ENCODE data around the gene MED19.
A peak's percentile ranks its signal among the peaks of the same experiment; 100 is the strongest.
"Not testable (repeated sequence)": the region's sequence is repeated elsewhere in the genome, so short reads cannot be mapped to it uniquely, and the experiment has no call there.

MED19 gene

DNA sequence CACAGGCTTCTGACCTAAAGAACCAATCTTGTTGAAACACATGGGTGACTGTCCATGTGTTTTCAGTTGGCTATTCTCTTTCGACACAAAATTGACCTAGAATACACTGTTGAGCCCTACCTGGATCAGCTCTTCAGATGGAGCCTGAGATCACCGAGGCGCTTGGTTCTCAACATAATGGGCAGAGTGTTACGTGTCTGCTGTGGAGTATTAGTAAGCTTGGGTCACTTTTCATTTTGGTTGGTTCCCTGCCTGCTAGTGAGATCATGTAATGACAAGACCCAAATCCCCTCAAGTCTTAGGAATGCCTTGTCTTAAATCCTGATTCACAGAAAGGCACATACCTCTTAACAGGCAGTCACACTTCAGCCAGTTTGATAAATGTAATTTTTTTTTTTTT, 8.7 kb downstream of the MED19 start:
- DNase-seq, result no peak

DNA sequence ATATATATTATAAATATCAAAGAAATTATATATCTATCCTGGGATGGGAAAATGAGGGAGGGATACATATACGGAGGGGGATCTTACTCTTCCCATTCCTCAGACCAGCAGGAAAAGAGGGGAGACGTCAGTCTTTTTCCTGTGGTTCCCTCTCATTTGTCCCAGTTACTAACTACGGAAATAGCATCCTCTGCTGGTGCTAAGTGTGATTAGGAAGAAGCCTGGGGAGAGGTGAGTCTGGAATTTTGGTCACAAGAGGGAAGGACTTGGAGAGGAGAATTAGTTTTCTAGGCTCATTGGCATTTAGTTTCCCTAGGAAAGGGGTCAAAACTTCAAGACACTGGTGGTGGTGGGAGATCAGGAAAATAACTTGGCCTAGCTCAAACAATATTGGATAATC, 11.6 kb downstream of the MED19 start:
- DNase-seq, result no peak

DNA sequence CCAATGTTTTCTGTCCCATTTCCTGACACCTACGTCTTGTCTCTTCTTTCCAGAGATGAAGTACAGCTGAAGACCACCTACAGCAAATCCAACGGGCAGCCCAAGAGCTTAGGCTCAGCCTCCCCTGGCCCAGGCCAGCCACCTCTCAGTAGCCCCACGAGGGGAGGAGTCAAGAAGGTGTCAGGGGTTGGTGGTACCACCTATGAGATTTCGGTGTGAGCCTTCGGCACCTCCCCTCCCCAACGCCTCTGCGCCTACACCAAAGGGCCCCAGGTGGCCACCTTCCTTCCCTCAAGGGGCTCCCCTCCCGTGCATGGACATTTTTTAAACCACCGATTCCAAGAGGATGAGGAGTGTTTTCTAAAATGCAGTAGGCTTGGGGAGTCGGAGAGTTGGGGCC, 12.2 kb downstream of the MED19 start:
- no peak for DNase-seq

DNA sequence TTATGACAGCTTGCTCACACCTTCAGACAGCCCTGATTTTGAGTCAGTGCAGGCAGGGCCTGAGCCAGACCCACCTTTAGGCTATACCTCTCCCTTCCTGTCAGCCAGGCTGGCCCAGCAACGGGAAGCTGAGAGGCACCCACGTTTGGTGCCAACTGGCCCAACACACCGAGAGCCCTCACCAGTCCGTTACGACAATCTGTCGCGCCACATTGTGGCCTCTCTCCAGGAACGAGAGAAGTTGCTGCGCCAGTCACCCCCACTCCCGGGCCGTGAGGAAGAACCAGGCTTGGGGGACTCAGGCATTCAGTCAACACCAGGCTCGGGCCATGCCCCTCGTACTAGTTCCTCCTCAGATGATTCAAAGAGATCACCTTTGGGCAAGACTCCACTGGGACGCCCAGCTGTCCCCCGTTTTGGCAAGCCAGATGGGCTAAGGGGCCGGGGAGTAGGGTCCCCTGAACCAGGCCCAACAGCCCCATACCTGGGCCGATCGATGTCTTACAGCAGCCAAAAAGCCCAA, 13.1 kb downstream of the MED19 start:
- DNase-seq, result no peak

DNA sequence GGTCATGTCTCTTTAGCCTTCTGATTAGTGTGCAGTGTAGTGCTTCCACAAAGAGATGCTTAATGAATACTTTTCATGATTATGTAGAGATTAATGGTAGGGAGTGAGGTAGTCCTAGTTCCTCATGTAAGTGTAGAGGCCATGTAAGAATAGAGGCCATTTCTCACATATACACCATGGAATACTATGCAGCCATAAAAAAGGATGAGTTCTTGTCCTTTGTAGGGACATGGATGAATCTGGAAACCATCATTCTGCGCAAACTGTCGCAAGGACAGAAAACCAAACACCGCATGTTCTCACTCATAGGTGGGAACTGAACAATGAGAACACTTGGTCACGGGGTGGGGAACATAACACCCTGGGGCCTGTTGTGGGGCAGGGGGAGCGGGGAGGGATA, 21.5 kb downstream of the MED19 start:
- not testable (repeated sequence) for DNase-seq

DNA sequence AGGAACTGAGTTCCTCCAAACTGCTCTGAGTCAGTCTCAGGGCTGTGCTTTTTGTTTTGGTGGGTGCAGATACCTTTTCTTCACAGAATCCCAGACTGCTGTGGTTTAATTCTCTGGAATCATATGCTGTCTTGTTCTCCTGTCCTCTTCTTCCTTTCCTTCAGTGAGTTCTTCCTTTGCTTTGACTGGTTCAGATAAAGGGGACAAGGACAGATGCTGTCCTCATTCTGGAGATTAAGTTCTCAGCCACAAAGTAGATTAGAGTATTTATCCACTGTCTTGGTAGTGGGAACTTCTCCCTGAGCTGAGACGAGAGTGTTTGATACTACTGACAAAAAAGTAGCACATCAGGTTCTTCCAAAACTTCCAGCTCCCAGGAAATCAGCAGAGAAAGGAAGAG, 30.8 kb downstream of the MED19 start:
- DNase-seq, result no peak

DNA sequence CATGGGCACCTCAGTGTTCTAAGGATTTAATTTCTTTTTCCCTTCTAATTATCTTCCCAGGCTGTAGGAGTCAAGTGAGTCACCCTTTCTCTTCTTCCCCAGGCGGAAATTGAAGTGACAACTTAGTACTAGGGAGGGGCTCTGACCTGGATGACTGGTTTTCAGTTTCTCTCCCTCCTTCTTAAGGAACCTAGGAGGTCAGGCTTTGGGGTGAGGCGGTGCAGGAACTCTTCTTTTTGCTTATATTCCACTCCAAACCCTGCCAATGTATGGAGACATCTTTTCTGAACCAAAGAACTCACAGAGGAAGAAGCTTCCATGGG, 31.5 kb downstream of the MED19 start:
- DNase-seq, result no peak

DNA sequence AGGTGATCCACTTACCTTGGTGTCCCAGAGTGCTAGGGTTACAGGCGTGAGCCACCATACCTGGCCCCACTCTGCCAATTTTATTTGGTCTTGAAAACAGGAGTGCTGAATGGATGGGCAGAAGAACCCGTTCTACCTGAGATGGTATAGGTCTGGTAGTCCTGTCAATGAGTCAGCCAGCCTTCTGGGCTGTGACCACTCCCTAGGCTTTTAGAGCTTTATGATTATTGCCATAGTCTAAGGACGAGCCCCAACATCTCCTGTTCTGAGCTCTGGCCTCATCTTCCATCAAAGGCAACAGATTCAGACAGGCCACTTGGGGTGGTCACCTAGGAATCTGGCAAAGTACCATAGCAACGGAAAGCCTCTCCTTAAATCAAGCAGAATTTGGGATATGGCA, 32.6 kb downstream of the MED19 start:
- no peak for DNase-seq

DNA sequence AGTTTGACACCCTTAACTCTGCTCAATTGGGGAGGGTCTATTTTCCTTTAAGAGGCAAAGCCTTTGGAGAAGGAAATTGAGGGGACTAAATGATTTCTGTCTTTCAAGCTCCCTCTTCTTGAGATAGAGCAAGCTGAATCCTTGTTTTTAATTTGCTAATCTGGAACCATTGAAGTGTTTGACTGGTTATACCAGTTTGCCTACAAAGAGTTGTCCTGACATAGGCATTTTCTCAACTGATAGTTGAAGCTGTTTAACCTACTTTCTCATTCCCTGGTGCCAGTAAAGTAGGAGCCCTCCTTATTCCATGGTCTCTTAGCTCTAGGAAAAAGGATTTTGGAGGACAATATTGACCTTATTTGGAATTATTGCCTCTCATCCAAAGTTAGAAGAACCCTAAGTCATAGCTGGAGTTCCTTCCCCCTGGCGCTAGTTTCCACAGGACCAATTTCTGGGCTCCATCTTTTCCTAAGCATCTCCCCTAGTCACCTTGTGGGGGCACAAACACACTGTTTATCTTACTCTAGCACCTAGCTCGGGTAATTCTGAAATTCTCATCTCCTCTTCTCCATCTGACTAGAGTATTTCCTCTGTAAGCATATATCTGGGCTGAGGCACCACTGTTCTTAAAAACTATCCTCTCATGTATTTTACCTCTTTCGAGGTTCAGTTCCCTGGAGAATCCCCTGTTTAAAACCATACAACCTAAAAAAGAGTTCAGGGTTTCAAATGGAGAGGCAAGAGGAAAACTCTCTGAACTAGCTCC, 36.7 kb downstream of the MED19 start:
- DNase-seq, result no peak

DNA sequence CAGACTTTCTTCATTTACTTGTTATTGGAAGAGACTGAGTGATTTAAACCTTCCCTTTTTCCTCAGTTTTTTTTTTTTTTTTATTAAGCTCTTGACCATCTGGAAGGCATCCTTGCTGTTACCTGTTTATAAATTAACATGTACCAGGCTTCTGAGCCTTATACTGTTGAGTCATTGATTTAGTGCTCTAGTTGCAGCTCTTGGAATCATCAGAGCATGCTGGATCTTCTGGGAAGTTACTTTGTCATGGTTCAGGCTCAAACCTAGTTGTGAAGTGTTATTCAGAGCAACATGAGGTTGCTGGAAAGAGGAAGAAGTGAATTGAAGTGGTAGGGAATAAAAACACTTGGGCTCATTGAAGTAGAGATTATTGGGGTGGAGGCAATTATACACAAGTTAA, 37.8 kb downstream of the MED19 start:
- DNase-seq, result no peak

DNA sequence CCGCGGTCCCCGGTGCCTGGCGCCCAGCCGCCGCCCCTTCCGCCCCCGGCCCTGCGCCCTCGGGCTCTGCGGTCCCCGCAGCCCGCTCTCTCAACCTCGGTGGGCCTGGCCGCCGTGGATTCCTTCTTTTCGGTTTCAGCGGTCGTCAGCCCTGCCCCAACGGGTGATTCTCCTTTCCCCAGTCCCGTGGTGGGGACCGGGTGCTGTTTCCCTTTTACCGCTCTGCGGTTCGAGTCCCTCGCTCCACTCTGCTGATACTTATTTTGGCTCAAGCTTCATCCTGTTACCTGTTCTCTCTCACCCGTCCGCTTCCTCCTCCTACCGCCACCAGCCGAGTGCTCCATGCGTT, 43.6 kb downstream of the MED19 start:
- peak; percentile 38 to 60 for DNase-seq

DNA sequence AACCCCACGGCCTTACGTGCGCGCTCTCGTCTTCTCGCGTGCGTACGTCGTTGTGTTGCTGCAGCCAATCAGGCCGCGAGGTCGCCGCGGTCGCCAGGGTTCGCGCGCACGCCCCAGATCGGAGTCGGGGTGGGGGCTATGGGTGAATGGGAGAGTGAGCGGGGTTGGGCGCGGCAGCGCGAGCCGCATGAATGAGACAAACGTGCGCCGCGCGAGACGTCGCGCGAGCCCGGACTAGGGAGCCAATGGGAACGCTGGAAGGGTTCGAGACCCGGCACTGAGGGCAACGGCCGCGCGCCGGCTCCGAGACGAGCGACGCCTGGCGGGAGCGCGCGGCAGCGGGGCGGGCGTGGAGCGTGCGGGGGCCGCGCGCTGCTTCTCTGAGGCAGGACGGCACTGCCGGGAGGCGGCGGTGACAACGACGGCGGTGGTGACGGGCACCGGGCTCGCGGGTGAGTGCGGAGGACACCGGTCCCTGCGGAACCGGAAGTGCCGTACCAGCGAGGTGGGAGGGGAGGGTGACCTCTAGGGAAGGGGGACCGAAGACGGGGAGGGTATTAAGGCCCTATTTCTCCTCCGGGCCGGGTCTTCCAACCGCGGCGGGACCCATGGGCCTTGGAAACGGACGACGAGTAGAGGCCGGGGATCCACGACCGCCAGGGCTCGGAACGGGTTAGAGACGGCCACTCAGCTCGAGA, 44.1 kb downstream of the MED19 start, which contains the start of gene ZDHHC5:
ZDHHC5 (plus strand) TSS at position 379 of the 698 bp plus-strand sequence. CDS start 4,977 bp downstream, outside the sequence.
- peak; percentile 98 to 99 for DNase-seq

DNA sequence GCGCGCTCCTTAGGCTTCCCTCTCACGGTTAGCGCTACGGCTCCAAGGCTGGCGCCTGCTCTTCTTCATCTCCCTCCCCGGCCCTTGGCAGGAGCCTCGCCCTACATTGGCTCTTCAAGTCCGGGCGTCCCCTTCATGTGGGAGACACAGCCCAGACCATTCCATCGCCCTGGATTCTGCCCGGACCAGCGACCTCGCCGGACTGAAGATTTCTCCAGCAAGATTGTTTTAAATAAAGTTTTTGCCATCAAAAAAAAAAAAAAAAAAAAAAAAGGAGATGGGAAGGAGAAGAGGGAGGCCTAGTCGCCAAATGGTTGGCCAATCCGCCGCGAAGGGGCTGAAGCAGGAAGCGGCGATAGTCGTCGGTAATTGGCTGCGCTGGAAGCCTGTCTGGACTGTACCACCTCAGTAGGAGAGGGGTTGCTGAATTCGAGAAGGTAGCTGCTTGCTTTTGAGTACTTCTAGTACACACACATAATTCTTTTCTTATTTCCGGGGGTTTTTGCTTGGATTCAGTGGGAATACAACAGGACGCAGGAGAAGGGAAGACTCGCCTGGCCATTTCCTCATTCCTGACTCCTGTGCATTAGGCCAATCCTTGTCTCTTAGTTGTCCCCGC, 44.8 kb downstream of the MED19 start:
- peak; percentile 98 to 99 for DNase-seq

DNA sequence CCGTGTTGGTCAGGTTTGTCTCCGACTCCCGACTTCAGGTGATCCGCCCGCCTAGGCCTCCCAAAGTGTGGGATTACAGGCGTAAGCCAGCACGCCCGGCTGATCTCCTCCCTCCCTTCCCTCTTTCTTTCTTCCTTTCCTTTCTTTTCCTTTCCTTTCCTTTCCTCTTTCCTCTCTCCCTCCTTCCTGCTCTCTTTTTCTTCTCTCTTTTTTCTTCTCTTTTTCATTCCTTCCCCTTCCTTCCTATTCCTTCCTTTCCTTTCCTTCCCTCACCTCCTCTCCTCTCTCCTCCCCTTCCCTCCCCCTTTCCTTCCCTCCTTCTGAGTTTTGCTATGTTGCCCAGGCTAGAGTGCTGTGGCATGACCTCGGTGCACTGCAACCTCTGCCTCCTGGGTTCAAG, 48.0 kb downstream of the MED19 start:
- no peak for DNase-seq

DNA sequence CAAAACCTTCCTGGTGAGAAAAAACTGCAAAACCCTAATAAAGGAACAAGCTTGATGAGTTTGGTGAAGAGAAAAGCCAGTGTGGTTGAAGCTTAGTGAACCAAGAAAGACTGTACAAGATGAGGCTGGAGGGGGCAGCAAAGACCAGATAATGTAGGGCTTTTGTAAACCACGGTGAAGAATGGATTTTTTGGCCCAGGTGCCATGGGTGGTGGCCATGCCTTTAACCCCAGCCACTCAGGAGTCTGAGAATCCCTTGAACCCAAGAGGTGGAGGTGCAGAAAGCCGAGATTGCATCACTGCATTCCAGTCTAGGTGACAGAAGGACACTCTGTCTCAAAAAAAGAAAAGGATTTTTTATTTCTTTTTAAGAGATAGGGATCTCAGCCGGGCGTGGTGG, 49.1 kb downstream of the MED19 start:
- no peak for DNase-seq

DNA sequence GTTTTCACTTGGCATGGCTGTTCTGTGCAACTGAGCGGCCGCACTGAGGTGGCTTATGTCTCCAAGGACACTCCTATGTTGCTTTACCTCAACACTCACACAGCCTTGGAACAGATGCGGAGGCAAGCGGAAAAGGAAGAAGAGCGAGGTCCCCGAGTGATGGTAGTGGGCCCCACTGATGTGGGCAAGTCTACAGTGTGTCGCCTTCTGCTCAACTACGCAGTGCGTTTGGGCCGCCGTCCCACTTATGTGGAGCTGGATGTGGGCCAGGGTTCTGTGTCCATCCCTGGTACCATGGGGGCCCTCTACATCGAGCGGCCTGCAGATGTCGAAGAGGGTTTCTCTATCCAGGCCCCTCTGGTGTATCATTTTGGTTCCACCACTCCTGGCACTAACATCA, 52.3 kb downstream of the MED19 start:
- DNase-seq, result no peak

DNA sequence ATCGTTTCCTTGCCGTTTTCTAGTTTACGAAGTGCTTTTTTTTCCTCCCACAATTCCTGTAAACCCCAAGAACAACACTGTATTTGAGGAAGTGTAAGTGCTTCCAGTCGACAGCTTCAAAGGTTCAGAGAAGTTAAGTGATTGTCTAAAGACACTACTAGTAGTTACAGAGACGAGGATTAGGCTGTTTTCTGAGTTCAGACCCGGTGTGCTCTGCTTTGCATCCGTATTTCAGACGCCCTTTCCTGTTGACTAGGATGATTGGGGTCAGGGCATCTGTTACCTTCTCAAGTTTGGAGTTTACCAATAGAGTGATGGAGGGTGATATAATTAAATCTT, 54.0 kb downstream of the MED19 start:
- peak in 1 of 2 donors; percentile 45 for DNase-seq

DNA sequence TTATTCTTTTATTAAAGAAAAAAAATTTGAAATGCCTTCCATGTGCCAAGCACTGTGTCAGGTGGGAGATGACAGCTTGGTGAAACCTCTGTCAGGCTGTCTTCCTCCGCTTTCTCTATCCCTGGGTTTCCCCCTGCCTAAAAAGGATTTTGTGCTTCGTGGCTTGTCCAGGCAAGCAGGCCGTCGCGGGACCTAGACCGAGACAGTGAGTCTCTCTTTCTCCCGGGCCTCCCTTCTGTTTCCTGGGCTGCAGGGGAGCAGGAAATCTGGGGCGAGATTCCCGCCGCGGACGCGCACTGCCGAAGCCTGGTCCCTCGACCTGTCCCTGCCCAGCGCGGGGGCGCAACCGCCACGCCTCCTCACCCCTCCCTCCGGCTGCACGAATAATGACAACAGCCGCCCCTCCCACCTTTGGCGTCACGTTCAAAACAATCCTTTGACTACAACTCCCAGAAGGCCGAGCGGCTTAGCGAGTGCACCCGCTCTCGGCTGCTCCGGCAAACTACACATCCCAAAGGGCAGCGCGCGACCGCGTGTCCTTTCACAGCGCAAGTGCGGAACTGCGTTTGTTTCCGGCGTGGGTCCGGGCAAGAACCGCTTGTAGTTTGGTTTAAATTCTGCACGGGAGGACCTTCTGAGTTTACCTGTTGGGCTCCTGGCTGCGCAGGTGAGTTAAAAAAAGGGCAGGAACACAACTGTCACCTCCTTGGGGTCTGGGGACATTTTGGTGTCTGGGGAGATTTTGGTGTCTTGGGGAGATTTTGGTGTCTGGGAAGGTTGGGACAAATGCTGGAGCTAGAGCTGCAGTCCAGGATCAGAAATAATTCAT, 54.6 kb downstream of the MED19 start, which contains the start of gene CLP1:
CLP1 (plus strand) TSS at position 569 of the 829 bp plus-strand sequence. CDS start 1,715 bp downstream, outside the sequence.
- DNase-seq, result peak; percentile 99 to 100

DNA sequence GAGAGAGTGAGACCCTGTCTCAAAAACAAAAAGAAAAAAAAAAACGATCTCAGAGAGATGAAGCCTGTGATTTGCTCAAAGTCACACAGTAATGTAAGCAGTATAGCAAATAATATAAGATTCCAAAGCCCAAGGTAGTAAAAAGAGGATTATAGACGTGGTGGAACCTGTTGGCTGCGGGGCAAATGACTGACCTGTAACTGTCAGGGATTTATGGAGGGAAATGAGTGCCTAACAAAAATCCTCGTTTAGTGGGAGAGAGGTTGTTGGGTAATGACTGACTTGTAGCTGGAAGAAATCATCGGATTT, 55.2 kb downstream of the MED19 start:
- no peak for DNase-seq

Data from inflammatory macrophage (primary cell).